Gastrocnemius medialis (tissue), 4 donors: Measurements from ENCODE around the gene FDPS. TPM values are rescaled to one million over a fixed set of nuclear protein-coding genes. Genes with fewer than 3 reads are reported as not detected.

Source experiments
- ATAC-seq, 2 donors: fragments of 150-250 bp; one replicate each; pipeline ENCODE4 v1.9.1; 2016
- DNase-seq, 2 donors: peaks; one replicate each; pipeline ENCODE4 v3.0.0-alpha.2; 2019
- H3K27ac ChIP-seq, 4 donors: fragments of 200-600 bp; sonication (generic); 1 replicate in 1 of 4; 2 replicates in 3 of 4; pipeline ENCODE4 v1.5.1; 2016 to 2018; ENCODE audit warnings: mild to moderate bottlenecking in 2 of 4, moderate library complexity in 1 of 4
- H3K27me3 ChIP-seq, 3 donors: fragments of 200-600 bp; sonication (generic) in 2 of 3; 1 replicate in 1 of 3; 2 replicates in 2 of 3; pipeline versions ENCODE4 v1.5.1 to v1.6.0; 2016 to 2019; ENCODE audit warnings: mild to moderate bottlenecking in 1 of 3, moderate library complexity in 1 of 3
- H3K36me3 ChIP-seq, 2 donors: fragments of 200-600 bp; sonication (generic) in 1 of 2; one replicate each; pipeline ENCODE4 v1.5.1; 2017 to 2018
- H3K4me1 ChIP-seq, 2 donors: fragments of 200-600 bp; sonication (generic) in 1 of 2; one replicate each; pipeline ENCODE4 v1.5.1; 2016 to 2017; ENCODE audit warnings: mild to moderate bottlenecking in 2 of 2
- H3K4me3 ChIP-seq, 4 donors: fragments of 200-600 bp; sonication (generic) in 3 of 4; 1 replicate in 1 of 4; 2 replicates in 3 of 4; pipeline ENCODE4 v1.5.1; 2016 to 2019; ENCODE audit warnings: mild to moderate bottlenecking in 2 of 4
- H3K9me3 ChIP-seq, 3 donors: fragments of 200-600 bp; sonication (generic) in 2 of 3; 1 replicate in 1 of 3; 2 replicates in 2 of 3; pipeline ENCODE4 v1.5.1; 2016 to 2019
- CTCF ChIP-seq, 5 experiments: fragments of 450-650 bp in 3 of 5; fragments of 200-600 bp in 2 of 5; sonication (generic) in 2 of 5; IDR thresholded peaks in 4 of 5; conservative IDR thresholded peaks in 1 of 5; 1 replicate in 4 of 5; 2 replicates in 1 of 5; pipeline ENCODE4 v1.5.1; 2016 to 2019; ENCODE audit warnings: antibody characterized with exemption in 5 of 5, mild to moderate bottlenecking in 3 of 5, moderate library complexity in 3 of 5
- POLR2A ChIP-seq, 2 donors: fragments of 450-650 bp; IDR thresholded peaks; one replicate each; pipeline ENCODE4 v1.6.1; 2017; ENCODE audit warnings: antibody characterized with exemption in 2 of 2, mild to moderate bottlenecking in 2 of 2, moderate library complexity in 2 of 2
- in situ Hi-C, 4 donors: fragments of 200-750 bp; cut with MboI; loops; one replicate each; pipeline versions ENCODE4 v1.15.0 to v1.8.0; 2017; ENCODE audit warnings: low sequenced_read_pairs in 4 of 4
- intact Hi-C: fragments of 100-400 bp; cut with DNase I; formaldehyde crosslinking; loops from one replicate; pipeline ENCODE4 v1.15.1; 2023; ENCODE audit warnings: low total_unique reads
- microRNA counts, 2 donors: library from miRNA; unstranded; fragments of <30 nt; microRNA quantifications; one replicate each; lab custom pipeline; 2016
- microRNA-seq, 2 donors: library from miRNA; unstranded; fragments of <30 nt; microRNA quantifications; one replicate each; pipeline ENCODE4, GENCODE V29; 2016; ENCODE audit warnings: borderline replicate concordance in 2 of 2
- total RNA-seq, 4 donors: library from RNA; depleted of rRNA; stranded (reverse); fragments of >200 nt; gene quantifications; one replicate each; pipeline versions ENCODE4 v1.1.0 to v1.2.3, GENCODE V29; 2016

FDPS gene
- total RNA-seq, 4 donors from 2014 or later: 47.6 to 65.4 (median 49.1) TPM

- Histone ChIP-seq H3K4me3 (no peak overlapping the region), H3K27ac (no peak overlapping the region), H3K9me3 (no peaks in the 10 kb centered on the region), H3K4me1 (no peaks in the 10 kb centered on the region), H3K36me3 (peaks cover 5 to 93% of the 10 kb centered on the region in 2 donors), H3K27me3 (no peaks in the 10 kb centered on the region)
- in situ Hi-C loops: no loop called here
- DNase-seq: no peak
- intact Hi-C loops: no loop called here
- ATAC-seq: no peak
- TF ChIP-seq POLR2A (IDR thresholded peaks at IDR 0.05) (no peak), CTCF (IDR thresholded peaks at IDR 0.05 in 4 of 5, conservative IDR thresholded peaks at IDR 0.05 in 1 of 5) (no peak)
Measured at GRCh38 chr1:155342842-155343241, 34.2 kb downstream of the FDPS start.

- no peaks in the 10 kb centered on the region for H3K9me3 ChIP-seq
- H3K27me3 ChIP-seq: no peaks in the 10 kb centered on the region
- H3K36me3 ChIP-seq: peaks cover 0 to 88% of the 10 kb centered on the region in 2 donors
- in situ Hi-C loops: no loop called here
- no peaks in the 10 kb centered on the region for H3K4me1 ChIP-seq
- DNase-seq (no peak), ATAC-seq (no peak)
- no peak overlapping the region for H3K27ac ChIP-seq
- H3K4me3 ChIP-seq: no peak overlapping the region
- no peak for TF ChIP-seq POLR2A (IDR thresholded peaks at IDR 0.05)
- no peak for TF ChIP-seq CTCF (IDR thresholded peaks at IDR 0.05 in 4 of 5, conservative IDR thresholded peaks at IDR 0.05 in 1 of 5)
- intact Hi-C loops: no loop called here
Measured at GRCh38 chr1:155352631-155353030, 44.0 kb downstream of the FDPS start.

GRCh38 chr1:155360051-155360450 lies 51.4 kb downstream of the FDPS start:
- H3K9me3 ChIP-seq: no peaks in the 10 kb centered on the region
- peaks cover 0 to 61% of the 10 kb centered on the region in 2 donors for H3K36me3 ChIP-seq
- in situ Hi-C loops: no loop called here
- no peak overlapping the region for H3K27ac ChIP-seq
- H3K27me3 ChIP-seq: no peaks in the 10 kb centered on the region
- H3K4me1 ChIP-seq: no peaks in the 10 kb centered on the region
- no peak overlapping the region for H3K4me3 ChIP-seq
- ATAC-seq (no peak), DNase-seq (no peak)
- intact Hi-C loops: no loop called here
- no peak for TF ChIP-seq CTCF (IDR thresholded peaks at IDR 0.05 in 4 of 5, conservative IDR thresholded peaks at IDR 0.05 in 1 of 5)
- TF ChIP-seq POLR2A (IDR thresholded peaks at IDR 0.05): no peak

MicroRNAs encoded within 50 kb of the gene (microRNA counts, 767-probe panel; counts per million panel counts)
- microRNA hsa-miR-555 (lab: Ali Mortazavi, UCI): 356 to 448 counts per million in 2 donors

Small RNA genes within 50 kb of the gene (microRNA-seq; reads per million reads assigned to microRNA genes)
- 0 reads per million in 2 donors for gene MIR555

Other genes starting within 250 kb of the FDPS start
- gene EFNA4, start 245.1 kb upstream of the FDPS start, total RNA-seq: under 1 TPM; 0.41 to 0.87 (median 0.80) TPM
- 1 to 10 TPM in 2 of 4 donors, under 1 TPM in 1, not detected in 1; 0.55 to 1.8 (median 1.6) TPM for gene EFNA3, start 230.0 kb upstream of the FDPS start, total RNA-seq
- 10 to 100 TPM; 12.6 to 35.1 (median 14.4) TPM for gene EFNA1, start 181.0 kb upstream of the FDPS start, total RNA-seq
- gene SLC50A1, start 173.0 kb upstream of the FDPS start, total RNA-seq: 10 to 100 TPM in 1 of 4 donors, 1 to 10 TPM in 3; 3.5 to 11.4 (median 8.2) TPM
- gene DPM3, start 168.3 kb upstream of the FDPS start, total RNA-seq: 10 to 100 TPM in 3 of 4 donors, 1 to 10 TPM in 1; 7.3 to 69.5 (median 57.9) TPM
- gene KRTCAP2, start 135.6 kb upstream of the FDPS start, total RNA-seq: 100 to 1,000 TPM in 1 of 4 donors, 10 to 100 TPM in 3; 59.6 to 102 (median 91.6) TPM
- not detected for gene TRIM46, start 135.0 kb upstream of the FDPS start, total RNA-seq
- 1 to 10 TPM; 1.5 to 4.6 (median 3.3) TPM for gene THBS3, start 101.0 kb upstream of the FDPS start, total RNA-seq
- 10 to 100 TPM; 14.4 to 26.9 (median 24.6) TPM for gene MTX1, start 100.2 kb upstream of the FDPS start, total RNA-seq
- 10 to 100 TPM in 3 of 4 donors, 1 to 10 TPM in 1; 7.9 to 22.3 (median 18.8) TPM for gene ENTREP3, start 53.4 kb upstream of the FDPS start, total RNA-seq
- 100 to 1,000 TPM in 1 of 4 donors, 10 to 100 TPM in 3; 60.0 to 108 (median 79.3) TPM for gene SCAMP3, start 46.5 kb upstream of the FDPS start, total RNA-seq
- gene CLK2, start 35.4 kb upstream of the FDPS start, total RNA-seq: 10 to 100 TPM in 2 of 4 donors, 1 to 10 TPM in 2; 7.1 to 13.1 (median 9.8) TPM
- 1 to 10 TPM in 2 of 4 donors, under 1 TPM in 2; 0.18 to 1.5 (median 1.1) TPM for gene HCN3, start 31.4 kb upstream of the FDPS start, total RNA-seq
- not detected for gene PKLR, start 7.4 kb upstream of the FDPS start, total RNA-seq
- 10 to 100 TPM in 2 of 4 donors, 1 to 10 TPM in 2; 7.4 to 11.5 (median 9.4) TPM for gene RUSC1, start 12.0 kb downstream of the FDPS start, total RNA-seq